Fibroblast of skin of right quadriceps (primary cell): ENCODE data around the gene CORO7.
"Not testable (repeated sequence)": the region's sequence is repeated elsewhere in the genome, so short reads cannot be mapped to it uniquely, and the experiment has no call there.

Experiments used
- DNase-seq: peaks from one replicate; pipeline ENCODE4 v3.0.0-alpha.2; 2013

CORO7 gene

GRCh38 chr16:4349332-4349731, 67.1 kb downstream of the CORO7 start:
- no peak for DNase-seq

DNA sequence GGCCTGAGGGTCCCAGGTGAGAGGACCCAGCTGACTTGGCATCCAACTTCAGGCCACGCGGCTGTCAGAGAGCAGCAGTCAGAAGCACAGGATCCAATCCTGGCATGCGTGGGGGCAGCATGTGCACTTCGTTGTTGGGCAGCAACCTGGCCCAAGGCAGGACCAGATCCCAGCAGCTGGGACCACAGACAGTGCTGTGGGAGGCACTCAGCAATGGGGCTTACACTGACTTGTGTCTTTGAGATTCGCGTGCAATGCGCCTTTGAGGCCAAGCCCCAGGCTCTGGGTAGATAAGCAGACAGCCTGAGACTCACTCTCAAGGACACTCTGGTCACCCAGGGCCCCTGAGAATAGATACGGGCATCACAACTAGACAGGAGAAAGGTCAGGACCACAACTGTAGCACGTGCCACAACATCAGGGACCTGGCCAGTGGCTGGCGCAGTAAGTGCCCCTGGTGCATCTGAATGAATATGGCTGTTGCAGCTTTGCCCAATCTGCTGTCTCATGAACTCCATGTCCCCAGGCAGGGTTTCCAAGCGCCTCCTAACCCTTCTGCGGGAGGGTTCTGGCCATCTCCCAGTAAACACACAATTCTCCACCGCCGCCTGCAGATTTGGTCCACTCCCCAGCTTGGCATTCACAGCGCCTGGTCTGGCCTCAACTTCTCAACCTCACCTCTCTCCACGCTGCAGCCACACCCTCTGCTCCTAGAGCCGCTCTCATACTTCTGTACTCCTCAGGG, 68.5 kb downstream of the CORO7 start:
- DNase-seq = no peak

DNA sequence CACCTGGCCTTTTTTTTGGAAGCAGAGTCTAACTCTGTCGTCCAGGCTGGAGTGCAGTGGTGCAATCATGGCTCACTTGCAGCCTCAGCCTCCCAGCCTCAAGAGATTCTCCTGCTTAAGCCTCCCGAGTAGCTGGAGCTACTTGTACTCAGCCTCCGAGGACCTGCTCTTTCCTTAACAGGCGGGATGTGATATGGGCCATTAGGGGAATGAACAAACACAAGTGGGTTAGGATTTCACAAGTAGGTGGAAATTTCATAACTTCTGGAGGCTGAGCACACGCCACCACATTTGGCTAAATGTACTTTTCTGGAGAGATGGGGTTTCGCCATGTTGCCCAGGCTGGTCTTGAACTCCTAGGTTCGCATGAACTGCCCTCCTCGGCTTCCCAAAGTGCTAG, 69.4 kb downstream of the CORO7 start:
- no peak for DNase-seq

- no peak for DNase-seq
Measured at GRCh38 chr16:4345836-4346781, 70.3 kb downstream of the CORO7 start.

GRCh38 chr16:4344983-4345835, 71.2 kb downstream of the CORO7 start:
- DNase-seq = no peak

DNA sequence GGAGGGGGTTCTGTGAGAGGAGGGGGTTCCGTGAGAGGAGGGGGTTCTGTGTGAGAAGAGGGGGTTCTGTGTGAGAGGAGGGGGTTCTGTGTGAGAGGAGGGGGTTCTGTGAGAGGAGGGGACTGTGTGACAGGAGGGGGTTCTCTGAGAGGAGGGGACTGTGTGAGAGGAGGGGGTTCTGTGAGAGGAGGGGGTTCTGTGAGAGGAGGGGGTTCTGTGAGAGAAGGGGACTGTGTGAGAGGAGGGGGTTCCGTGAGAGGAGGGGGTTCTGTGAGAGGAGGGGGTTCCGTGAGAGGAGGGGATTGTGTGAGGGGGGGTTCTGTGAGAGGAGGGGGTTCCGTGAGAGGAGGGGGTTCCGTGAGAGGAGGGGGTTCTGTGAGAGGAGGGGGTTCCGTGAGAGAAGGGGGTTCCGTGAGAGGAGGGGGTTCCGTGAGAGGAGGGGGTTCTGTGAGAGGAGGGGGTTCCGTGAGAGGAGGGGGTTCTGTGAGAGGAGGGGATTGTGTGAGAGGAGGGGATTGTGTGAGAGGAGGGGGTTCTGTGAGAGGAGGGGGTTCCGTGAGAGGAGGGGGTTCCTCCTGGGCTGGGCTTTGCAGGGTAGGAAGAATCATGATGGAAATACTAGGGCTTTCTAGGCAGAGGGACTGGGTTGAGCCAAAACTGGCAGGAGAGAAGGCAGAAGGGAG, 72.0 kb downstream of the CORO7 start:
- DNase-seq = not testable (repeated sequence)

DNA sequence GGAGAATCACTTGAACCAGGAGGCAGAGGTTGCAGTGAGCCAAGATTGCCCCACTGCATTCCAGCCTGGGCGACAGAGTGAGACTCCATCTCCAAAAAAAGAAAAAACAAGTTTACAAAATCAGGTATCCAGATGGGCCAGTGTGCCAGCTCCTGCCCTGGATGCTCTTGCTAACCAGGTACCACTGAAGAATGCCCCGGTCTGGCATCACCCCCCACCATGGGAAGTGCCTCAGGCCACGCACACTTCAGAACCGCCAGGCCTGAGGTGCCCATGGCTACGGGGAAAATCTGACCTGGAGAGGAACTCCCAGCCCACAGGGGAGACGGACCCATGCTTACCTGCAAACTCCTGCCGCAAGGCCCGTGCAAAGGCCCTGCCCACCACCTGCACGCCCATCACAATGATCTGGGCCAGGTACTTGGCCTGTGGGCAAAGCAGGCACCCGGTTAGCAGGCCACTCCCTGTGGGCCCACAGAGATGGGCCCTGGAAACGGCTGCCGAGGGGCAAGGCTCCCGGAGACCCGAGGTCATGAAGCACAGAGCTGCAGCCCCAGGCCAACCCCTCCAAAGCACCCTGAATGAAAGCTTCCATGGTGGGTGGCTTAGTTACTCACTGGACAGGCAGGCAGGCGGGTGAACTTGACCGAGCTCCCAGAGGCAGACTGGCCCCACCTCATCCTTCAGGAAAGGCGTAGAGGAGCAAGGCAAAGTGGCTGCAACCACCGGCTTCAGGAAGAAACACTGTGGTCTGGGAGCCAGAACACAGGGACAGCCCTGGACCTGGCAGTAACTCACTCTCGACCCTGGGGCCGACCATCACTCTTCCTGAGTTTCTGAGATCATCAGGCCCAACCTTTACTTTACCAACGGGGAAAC, 73.3 kb downstream of the CORO7 start:
- no peak for DNase-seq

DNA sequence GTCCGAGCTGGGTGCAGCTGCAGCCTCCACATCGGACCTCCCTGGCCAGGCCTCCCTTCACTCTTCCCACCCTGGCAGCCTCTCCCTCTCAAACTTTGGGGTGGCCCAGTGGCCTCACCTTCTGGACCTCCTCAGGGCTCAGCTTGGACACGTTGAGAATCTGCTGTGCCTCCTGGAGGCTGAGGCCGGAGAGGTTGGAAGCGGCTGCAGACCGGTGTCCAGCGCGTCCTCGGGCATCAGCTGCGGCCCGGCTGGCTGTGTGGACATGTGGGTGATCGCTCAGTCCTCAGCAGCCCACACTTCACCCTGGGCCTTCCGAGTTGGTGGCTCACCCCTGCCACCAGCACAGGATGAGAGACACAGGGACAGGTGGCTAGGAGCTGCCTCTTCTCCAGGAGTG, 75.1 kb downstream of the CORO7 start:
- no peak for DNase-seq

DNA sequence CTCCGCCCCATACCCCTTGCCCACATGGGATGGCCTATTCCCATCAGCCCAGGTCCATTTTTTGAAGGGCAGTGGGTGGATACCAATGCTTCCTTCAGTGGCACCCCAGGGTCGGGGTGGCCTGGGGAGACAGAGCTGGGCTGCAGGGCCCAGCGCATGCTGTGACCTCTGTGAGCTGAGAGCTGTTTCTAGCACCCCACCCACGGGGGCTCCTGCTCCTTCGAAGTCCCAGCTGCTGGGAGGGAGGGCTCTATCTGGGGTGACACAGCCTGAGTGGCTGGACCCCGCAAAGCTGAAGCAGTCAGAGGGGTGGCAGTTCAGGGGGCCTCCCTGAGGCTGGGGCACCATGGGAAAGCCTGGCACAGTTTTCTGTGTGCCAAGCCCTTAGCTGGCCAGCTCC, 76.0 kb downstream of the CORO7 start:
- DNase-seq = no peak

GRCh38 chr16:4339909-4340308, 76.5 kb downstream of the CORO7 start:
- DNase-seq = peak; percentile 36

- DNase-seq = no peak
Measured at GRCh38 chr16:4339455-4339854, 76.9 kb downstream of the CORO7 start.

DNA sequence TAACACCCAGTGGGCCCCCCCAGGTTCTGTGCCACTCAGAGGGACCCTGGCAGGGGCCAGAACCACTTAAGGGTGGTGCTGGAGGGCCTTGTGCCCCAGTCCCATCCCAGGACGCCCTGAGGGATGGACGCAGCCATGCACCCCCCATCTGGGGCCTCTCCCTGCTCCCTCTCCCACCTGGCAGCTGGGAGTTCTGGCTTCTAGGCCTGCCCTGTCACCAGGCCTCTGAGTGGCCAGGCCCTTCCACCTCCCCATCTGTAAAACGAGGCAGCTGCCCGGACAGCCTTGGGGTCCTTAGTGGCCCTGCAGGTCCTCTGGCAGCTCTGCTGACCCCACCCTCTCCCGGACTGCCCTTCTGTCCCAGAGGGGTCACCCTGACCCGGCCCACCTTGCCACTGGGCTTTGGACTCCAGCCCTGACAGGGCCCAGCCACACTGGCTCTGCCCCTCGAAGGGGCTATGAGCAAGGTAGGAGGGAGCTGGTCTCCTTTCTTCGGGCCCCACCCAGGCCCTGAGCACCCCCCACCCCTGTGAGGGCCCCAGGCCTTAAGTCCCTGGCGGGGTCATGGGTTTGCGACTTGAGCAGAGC, 77.6 kb downstream of the CORO7 start:
- no peak for DNase-seq

DNA sequence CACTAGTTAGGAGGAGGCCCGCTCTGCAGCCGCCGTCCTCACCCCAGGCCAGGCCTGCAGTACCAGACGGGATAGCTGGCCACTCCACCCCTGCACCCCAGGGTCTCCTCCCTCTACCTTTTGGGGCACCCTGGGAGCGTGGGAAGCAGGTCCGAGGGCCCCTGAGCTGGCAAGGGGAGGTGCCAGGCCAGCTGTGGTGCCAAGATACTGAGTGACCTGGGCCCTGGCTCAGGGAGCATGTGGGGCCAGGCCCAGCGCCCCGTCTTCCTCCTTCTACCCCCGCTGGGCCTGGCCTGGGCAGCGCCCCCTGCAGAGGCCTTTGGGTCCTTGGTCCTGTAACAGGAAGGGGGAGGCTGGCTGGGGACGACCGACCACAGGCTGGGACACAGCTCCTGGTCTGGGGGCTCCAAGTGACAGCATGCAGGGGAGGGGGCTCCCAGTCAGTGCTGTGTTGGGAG, 78.2 kb downstream of the CORO7 start:
- DNase-seq = no peak

DNA sequence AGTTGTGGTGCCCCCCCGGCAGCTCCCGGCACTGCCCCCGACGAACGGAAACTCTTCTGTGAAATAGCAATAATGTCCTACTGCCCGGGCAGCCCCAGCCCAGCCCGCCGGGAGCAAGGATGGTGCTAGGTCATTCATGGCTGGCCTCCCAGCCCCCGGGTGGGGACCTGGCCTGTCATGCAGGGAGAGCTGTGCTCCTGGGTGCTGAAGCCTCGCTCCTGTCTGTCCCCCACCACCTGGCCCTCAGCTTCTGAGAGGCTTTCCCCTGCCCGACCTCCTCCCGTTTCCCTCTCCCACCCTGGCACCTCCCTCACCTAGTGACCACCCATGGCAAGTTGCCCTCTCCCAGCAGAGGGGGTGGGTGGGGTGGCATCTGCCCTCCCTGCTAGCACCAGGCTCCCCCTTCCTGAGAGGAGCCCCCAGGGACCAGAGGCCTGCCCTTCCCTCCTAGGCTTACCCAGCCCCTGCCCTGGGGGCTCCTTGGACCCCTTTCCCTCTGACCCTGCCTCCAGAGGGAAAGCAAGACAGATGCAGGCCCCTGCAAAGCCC, 78.8 kb downstream of the CORO7 start:
- DNase-seq = no peak

GRCh38 chr16:4336701-4337539, 79.5 kb downstream of the CORO7 start:
- DNase-seq = no peak

DNA sequence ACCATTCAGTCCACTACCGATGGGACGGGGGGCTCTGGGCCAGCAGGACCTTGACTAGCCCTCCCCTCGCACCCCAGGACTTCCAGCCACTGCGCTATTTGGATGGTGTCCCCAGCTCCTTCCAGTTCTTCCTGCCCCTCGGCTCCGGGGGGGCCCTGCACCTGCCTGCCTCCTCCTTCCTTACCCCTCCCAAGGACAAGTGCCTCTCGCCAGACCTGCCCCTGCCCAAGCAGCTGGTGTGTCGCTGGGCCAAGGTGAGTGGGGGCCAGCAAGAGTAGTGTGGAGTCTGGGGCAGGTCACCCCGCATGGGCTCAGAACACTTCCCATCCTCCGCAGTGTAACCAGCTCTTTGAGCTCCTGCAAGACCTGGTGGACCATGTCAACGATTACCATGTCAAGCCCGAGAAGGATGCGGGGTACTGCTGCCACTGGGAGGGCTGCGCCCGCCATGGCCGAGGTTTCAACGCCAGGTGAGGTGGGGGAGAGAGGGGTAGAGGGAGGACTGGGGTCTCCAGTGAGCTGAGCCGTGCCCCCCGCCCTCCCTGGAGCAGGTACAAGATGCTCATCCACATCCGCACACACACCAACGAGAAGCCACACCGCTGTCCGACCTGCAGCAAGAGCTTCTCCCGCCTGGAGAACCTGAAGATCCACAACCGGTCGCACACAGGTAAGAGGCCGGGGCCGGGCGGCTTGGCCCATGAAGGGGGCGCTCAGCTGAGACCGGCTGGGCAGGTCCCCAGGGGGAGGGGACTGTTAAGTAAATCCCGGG, 81.5 kb downstream of the CORO7 start:
- DNase-seq = no peak

- not testable (repeated sequence) for DNase-seq
Measured at GRCh38 chr16:4333714-4334113, 82.7 kb downstream of the CORO7 start.

GRCh38 chr16:4333308-4333638, 83.1 kb downstream of the CORO7 start:
- no peak for DNase-seq
